ENCODE measurements around the gene HOXB5.

Gene HOXB5

DNA sequence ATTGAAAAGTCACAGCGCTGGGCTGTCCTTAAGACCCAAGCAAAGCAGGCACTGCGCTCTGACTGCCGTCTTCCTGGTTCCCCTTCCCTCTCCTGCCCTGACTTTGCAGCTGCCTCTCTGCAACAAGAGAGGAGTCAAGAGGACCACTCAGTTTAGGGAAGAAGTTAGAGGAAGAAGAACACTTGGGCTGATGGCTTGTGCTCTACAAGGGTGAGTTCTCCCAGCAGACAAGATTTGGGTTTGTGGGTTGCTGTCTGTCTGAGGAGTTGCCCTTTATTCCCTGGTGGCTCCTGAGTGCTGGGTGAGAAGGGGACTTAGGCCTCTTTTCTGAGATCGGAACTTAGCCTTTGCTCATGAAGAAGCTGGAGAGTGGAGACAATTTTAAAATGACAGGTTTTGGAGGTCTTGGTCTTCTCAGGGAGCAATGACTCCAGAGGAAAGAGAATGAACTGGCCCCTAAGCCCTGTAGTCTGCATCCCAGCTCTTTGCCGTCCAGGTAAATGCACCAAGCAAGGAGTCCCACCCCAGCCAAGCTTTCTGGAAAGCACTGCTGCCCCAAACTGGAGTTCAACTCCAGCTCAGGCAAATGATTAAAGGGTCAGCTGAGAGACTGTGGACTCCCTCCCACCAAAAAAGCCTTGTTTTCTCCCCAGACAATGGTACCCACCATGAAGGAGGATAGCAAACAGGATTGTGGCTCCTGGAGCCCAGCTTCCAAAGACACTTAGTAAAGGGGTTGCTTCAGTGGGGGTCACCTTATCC is 35.3 kb upstream of the HOXB5 start:
- DNase-seq: no peak

DNA sequence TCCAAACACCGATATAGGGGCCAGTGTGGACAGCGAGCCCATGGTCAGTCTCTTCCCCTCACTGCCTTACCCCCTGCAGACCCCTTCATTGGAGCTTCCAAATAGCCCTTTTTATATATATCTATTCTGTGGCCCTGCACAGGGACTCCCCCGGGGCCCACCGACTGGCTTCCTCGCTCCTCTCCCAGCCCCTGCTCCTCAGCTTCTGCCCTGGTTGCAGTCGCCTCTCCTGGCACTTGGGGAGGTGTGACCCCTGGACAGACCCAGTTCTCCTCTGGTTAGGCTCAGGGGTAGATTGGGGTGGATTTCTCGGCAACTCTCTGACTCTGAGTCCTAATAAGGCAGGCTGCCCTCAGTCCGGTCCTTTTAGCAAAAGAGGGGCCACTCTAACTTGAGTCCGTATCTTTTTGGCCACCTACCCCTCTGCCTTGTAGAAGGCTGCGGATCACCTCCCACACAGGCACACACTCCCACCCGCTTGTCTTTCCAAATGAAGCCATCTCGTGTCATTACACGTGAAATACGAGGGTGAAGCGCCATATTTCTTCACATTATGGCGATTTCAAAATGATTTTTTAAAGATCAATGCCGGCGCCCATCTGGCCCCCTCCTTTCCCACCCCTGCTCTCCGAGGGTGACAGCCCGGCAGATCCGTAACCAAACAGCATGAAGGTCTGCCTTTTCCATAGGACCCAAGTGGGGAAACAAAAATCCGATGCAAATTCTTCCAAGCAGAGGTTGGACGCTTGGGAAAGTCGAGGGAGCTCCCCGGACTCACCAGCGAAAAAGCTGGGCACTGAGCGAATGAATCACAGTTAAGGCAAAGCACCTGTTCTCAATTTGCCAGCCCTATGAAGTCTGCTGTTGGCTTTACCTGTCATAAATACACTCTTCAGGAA is 34.3 kb upstream of the HOXB5 start:
- no peak for DNase-seq

GRCh38 chr17:48627118-48627597 is 33.6 kb upstream of the HOXB5 start:
- DNase-seq: no peak

DNA sequence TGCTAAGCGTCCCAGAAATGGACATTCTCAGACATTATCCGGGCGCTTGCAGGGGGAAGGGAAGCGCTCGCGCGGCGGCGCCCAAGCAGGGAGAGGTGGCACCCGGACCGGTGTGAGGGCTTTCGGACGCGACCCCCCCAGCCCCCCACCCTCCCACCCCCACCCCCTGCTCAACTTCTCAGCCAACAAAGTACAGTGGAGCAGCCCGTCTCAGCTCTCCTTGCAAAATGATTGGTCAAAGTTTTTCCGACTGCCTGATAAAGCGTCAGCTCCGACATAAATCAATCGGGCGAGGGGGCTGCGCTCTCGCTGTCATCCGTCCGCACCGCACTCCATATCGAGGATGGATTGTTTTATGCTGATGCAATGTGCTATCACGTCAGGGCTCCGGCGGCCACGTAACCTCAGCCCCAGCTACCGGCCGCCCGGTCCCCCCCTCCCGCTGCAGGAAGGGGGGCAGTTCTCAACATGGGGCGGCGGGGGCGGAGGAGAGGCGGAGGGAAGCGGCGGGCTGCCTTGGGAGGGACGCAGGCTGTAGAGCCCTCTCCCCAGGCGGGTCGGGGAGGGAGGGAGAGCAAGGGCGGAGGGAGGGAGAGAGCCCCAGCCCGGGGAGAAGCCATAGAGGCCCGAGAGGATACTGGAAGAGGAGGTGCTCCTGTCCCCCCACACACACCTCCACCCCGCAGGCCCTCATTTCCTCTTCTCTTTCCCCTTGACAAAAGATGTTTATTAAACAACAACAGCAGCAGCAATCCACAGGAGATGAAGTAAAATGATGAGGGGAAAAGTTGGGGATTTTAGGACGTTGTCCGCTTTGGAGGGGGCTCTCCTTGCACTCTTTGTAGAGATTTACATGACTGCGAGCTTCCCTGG is 32.9 kb upstream of the HOXB5 start, which contains the start of gene HOXB9:
Gene HOXB9 (minus strand): TSS at position 114 of the 873 bp plus-strand sequence. CDS start 89 bp downstream, at position 25.
- no peak for DNase-seq

DNA sequence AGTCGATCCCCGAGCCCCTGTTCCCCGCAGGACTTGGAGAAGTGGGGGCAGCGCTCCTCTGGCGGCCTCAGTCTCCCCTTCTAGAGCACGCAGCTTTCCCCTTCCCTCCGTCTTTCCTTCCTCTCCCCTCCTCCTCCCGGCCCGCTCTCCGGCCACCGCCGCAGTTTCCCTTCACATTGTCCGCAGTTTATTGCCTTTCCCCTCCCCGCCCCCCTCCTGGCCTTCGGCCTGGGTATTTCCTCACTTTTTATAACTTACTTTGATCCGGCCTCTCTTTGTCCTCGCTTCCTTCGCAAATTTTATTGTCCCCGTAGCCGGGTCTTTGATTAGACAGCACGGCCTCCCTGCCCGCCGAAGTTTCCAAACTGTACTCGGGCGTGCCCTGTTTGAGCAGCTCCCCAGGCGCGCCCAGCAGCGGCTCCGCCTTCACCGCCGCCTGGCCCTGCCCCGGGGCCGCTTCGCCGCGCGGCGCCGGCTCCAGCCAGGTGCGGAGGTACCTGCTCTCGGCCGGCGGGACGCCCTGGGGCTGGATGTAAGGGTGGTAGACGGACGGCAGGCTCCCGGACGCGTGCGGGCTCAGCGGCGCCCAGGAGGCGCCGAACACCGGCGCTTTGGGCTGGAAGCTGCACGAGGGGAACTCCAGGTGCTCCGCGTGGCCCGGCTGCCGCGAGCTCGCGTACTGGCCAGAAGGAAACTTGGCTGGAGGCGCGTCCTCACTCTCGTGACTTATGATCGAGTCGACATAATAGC is 32.1 kb upstream of the HOXB5 start:
- DNase-seq: no peak

GRCh38 chr17:48624544-48625494 is 31.2 kb upstream of the HOXB5 start:
- DNase-seq: no peak

GRCh38 chr17:48624118-48624517 is 30.5 kb upstream of the HOXB5 start:
- DNase-seq: no peak

GRCh38 chr17:48623583-48623982 is 30.0 kb upstream of the HOXB5 start:
- no peak for DNase-seq

DNA sequence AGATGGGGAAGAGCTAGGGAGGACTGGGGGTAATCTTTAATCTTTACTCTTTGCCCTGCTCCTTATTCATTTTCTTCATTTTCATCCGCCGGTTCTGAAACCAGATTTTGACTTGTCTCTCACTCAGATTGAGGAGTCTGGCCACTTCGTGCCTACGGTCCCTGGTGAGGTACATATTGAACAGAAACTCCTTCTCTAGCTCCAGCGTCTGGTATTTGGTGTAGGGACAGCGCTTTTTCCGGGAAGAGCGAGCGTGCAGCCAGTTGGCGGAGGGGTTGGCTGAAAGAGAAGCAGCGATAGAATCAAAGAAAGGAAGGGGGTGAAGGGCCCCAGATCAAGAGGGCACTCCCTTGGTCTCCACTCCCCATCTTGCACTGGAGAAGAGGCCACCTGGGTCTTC is 29.3 kb upstream of the HOXB5 start:
- DNase-seq: no peak

- DNase-seq: no peak
Measured at GRCh38 chr17:48621410-48622392, 28.1 kb upstream of the HOXB5 start.

DNA sequence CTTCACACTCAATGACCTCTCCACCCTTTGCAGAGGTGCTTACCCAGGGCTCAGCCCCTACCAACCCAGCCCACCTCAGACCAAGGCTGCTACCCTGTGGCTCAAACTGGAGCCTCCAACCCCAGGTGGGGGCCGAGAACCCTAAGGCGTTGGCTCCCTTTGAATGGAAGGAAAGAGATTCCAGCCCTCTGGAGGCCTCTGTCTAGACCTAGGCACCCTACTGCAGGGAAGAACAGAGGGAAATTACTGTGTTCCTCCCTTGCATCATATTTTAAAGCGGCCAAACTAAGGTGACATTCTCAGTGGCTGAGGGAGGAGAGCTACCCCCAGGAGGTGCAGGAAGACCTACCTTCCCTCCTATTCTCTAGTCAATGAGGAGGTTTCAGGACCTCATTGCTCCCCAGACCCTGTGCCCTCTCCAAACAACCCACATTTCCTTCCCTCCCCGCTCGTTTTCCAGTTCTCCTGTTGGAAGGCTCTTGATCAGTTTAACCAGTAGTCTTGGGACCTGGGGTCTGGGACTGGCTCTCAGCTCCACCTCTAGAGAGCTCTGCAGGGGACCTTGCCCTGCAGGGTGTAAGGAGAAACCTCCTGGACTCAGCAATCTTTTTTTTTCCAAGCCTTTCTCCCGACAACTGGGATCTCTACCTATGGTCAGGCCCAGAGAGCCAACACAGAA is 27.0 kb upstream of the HOXB5 start:
- no peak for DNase-seq

DNA sequence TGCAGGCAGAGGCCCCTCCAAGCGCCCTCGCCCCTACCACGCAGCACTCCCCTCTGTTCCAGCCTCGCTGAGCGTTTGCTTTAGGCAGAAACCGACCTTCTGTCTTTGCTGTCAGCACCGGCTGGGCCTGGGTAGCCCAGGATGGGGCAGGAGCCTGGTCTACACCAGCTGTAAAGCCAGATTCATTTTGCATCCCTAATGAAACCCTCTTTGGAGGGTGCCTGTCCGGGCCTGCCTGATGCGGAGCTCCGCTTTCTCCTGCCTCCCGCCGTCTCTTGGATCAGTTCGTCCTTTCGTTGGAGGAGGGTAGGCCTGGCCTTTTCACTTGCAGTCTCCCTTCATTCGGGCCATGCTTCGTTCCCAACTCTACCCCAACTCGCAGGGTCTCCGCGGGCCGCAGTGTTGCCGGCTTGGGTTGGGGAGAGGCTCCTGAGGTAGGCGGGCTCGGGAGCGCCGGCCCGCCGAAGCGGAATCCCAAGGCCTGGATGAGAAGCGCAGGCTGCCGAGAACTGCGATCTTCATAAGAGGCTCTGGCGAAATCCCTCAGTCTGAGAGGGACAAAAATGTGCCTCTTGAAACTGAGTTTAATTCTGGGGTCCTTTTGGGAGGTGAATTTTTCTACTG is 26.4 kb upstream of the HOXB5 start:
- no peak for DNase-seq

DNA sequence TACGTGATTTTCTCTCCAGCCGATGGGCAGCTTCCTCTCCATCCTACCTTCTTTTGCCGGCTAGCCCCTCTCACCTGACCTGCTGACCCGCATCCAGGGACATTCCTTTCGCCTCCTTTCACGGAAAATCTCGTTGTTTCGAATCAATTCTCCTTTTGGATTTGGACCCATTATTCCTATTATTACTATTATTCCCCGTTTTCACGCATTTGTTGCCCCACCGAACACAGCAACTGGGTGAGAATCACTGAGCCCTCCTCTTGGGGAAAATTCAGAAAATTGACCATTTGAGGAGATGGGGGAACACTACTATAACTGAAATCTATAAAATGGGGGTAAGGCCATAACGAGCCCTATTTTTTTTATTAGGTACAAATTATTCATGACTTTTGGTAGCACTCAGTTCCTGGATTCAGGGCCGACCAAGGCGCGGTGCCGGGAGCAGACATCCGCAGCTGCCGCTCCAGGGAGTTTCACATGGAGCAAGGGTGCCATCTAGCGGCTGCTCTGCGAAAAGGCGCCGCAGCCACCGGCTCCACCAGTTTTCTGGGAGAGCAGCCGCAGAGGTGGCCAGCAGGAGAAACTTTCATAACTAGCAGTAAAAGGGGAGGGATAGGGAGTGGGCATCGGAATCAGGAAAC is 24.8 kb upstream of the HOXB5 start:
- peak; percentile 43 for DNase-seq

- no peak for DNase-seq
Measured at GRCh38 chr17:48617471-48618255, 24.1 kb upstream of the HOXB5 start.

DNA sequence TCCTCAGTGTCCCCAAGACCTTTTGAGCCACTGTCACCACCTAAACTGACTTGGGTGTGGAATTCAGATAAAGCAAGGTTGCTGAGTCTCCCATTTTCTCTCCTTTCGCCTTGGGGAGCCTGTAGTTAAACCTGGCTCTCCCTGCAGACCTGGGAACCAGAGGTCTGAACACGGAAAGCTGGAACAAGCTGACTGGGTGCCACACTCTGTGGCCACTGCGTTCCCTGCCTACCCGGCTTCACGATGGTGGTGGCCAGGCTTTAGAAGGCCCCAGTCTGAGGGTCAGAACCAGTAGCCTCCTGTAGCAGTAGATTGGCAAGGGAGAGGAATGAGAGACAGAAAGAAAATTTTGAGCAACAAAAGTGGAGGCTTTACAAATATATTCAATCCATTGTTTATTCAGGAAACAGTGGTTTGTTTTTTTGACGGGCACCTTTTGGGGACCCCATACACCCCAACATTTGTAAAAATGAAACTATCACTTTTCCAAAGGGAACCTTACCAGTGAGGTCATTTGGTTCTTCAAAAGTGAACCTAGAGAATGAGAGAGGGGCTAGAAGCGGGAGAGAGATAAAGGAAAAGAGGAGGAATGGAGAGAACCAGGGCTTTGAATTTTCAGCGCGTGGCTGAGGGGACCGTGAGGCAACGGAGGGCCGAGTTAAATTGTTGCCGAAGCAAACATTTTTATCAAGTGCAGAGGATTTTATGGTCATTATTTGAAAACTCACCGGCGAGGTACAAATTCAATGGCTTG is 23.3 kb upstream of the HOXB5 start:
- no peak for DNase-seq

DNA sequence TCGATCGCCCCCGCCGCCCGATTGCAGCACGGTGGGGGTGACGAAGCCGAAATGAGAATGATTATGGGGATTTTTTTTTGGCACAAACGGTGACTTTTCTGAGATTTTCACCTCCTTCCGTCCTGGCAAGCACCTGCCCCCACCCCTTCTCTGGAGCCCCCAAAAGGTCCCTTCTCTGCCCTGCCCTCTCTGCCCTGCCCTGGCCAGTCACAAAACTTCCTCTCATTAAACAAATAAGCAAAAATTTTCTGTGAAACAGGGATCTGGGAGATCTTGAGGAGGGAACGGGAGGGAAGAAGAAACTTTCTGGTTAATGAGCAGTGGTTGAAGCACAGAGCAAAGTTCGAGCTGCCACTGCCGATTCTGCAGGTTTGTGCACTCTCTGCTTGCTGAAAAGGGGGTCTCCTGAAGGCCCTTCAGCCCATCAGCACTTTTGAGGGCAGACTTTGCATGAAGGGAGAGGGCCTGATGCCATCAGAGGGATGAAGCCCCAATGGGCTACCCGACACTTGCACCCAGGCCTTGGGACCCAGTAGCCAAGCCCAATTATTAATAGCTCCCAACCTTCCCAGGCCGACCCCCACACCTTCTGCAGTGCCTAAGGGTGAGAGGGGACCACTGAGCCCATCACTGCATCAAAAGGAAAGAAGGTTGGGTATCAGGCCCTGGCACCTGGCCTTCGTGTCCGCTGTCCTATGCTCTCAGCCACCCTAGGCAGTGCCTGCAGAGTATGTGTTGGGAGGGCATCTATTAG is 22.6 kb upstream of the HOXB5 start:
- DNase-seq: no peak

Data from NCI-H2029 treated with DMSO at 0.1 percent for 48 hours (cell line).